ENCODE data around the gene REXO5.

Gene REXO5

GRCh38 chr16:20865420-20866131, 59.2 kb downstream of the REXO5 start:
- TF ChIP-seq, protein P1, sequence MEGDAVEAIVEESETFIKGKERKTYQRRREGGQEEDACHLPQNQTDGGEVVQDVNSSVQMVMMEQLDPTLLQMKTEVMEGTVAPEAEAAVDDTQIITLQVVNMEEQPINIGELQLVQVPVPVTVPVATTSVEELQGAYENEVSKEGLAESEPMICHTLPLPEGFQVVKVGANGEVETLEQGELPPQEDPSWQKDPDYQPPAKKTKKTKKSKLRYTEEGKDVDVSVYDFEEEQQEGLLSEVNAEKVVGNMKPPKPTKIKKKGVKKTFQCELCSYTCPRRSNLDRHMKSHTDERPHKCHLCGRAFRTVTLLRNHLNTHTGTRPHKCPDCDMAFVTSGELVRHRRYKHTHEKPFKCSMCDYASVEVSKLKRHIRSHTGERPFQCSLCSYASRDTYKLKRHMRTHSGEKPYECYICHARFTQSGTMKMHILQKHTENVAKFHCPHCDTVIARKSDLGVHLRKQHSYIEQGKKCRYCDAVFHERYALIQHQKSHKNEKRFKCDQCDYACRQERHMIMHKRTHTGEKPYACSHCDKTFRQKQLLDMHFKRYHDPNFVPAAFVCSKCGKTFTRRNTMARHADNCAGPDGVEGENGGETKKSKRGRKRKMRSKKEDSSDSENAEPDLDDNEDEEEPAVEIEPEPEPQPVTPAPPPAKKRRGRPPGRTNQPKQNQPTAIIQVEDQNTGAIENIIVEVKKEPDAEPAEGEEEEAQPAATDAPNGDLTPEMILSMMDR (IDR thresholded peaks at IDR 0.05; ENCODE audit: insufficient read depth, low read length, missing control alignments) = no peak
- POLR2A ChIA-PET = interaction anchor here (0.6 to 1.5 kb wide), 5 partner anchors 9 to 655 kb away, joined by 3 to 11 read pairs (median 3); partner anchors contain the start of genes DCUN1D3 and LYRM1
- DNase-seq (ENCODE audit: low read depth, low spot score) = no peak
- H3K4me3 ChIP-seq (ENCODE audit: low read depth, low read length) = no peak overlapping the region
- CTCF ChIA-PET = interaction anchor here (0.6 to 8.5 kb wide), 10 partner anchors 9 to 436 kb away, joined by 3 to 75 read pairs (median 4); no protein-coding TSS in a partner anchor

GRCh38 chr16:20866145-20866772, 59.9 kb downstream of the REXO5 start:
- TF ChIP-seq, protein P1 (IDR thresholded peaks at IDR 0.05; ENCODE audit: insufficient read depth, low read length, missing control alignments) = no peak
- POLR2A ChIA-PET = interaction anchor here (0.6 to 1.5 kb wide), 3 partner anchors 12 to 655 kb away, joined by 3 to 11 read pairs (median 3); partner anchors contain the start of genes DCUN1D3 and LYRM1
- no peak overlapping the region for H3K4me3 ChIP-seq (ENCODE audit: low read depth, low read length)
- DNase-seq (ENCODE audit: low read depth, low spot score) = peak; percentile 38
- CTCF ChIA-PET = interaction anchor here (0.6 to 8.5 kb wide), 8 partner anchors 9 to 435 kb away, joined by 3 to 75 read pairs (median 4); no protein-coding TSS in a partner anchor

DNA sequence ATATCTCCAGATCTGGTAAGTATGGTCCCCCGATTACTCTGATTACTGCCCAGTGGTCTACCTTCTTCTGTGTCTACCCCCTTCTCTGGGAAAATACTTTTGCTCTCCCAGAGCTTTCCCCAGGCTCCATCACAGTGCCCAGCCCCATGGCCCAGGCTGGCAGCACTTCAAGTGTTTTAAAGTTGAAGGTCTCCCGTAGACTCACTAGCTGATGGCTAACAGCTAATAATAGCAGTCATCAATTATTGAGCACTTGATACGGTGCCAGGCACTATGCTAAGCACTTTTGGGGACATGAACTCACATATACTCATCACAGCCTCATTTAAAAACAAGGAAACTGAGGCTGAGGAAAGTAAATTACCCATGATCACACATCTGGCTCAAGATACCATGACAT, 60.5 kb downstream of the REXO5 start:
- H3K4me3 ChIP-seq (ENCODE audit: low read depth, low read length) = no peak overlapping the region
- TF ChIP-seq, protein P1 (IDR thresholded peaks at IDR 0.05; ENCODE audit: insufficient read depth, low read length, missing control alignments) = no peak
- no peak for DNase-seq (ENCODE audit: low read depth, low spot score)
- ChIA-PET POLR2A (interaction anchor here (0.9 kb wide), 1 partner anchor 15 kb away, joined by 3 read pairs; no protein-coding TSS in a partner anchor), CTCF (interaction anchor here (1.6 to 8.5 kb wide), 3 partner anchors 8 to 16 kb away, joined by 5 to 75 read pairs (median 7); no protein-coding TSS in a partner anchor)

DNA sequence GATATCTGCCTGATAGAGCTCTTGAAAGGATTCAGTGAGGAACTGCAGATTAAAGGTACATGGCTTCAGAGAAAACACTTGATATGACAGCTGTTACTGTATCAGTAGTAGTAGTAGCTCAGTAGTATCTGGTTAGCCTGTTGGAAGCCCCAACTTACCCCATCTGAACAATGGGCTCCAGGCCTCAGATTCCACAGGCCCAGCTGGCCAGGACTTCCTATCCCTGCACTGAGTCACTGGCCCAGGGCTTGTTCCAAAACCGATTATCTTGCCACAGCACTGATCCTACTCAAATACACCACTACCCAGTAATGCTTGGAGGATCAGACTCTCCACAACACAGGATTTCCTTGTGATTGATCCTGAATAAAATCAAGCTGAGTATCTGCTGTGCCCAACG, 61.3 kb downstream of the REXO5 start:
- no peak overlapping the region for H3K4me3 ChIP-seq (ENCODE audit: low read depth, low read length)
- ChIA-PET POLR2A (interaction anchor here (0.8 to 0.9 kb wide), 3 partner anchors 16 to 39 kb away, joined by 3 to 4 read pairs (median 3); no protein-coding TSS in a partner anchor), CTCF (interaction anchor here (1.6 to 8.5 kb wide), 2 partner anchors 10 to 17 kb away, joined by 5 to 75 read pairs; no protein-coding TSS in a partner anchor)
- no peak for DNase-seq (ENCODE audit: low read depth, low spot score)
- TF ChIP-seq, protein P1 (IDR thresholded peaks at IDR 0.05; ENCODE audit: insufficient read depth, low read length, missing control alignments) = no peak

DNA sequence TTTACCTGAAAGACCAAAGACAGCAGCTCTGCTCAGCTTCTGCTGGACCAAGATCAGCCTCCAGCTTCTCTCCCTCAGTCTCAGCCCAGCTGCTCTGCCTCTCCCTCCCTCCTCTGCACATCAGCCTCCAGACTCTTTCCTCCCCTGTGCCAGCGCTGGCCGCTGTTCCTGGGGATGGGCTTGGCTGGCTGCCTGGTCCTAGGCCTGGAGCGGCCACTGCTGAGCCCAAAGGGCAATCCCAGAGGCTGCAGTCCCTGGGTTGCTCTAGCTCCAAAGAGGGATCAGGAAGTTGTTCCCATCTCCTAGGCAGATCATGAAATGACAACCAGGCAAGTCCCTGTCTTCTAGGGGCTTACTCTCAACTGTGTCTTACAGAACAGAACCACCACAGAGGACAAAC, 62.6 kb downstream of the REXO5 start:
- TF ChIP-seq, protein P1 (IDR thresholded peaks at IDR 0.05; ENCODE audit: insufficient read depth, low read length, missing control alignments) = no peak
- no peak overlapping the region for H3K4me3 ChIP-seq (ENCODE audit: low read depth, low read length)
- ChIA-PET POLR2A (no interaction called here), CTCF (interaction anchor here (8.5 kb wide), 1 partner anchor 18 kb away, joined by 75 read pairs; no protein-coding TSS in a partner anchor)
- no peak for DNase-seq (ENCODE audit: low read depth, low spot score)
